ENCODE results near the gene LENG8. TPM values are rescaled to one million over a fixed set of nuclear protein-coding genes. Genes with fewer than 3 reads are reported as not detected.

LENG8 gene
- total RNA-seq, 1 experiment from 2014 or later: 196 TPM

- TF ChIP-seq YY1 (IDR thresholded peaks at IDR 0.05; ENCODE audit: extremely low read depth, insufficient replicate concordance, low read depth, low read length) (no peak), EZH2phosphoT487 (IDR thresholded peaks at IDR 0.05; ENCODE audit: borderline replicate concordance) (no peak), ELF1 (IDR thresholded peaks at IDR 0.05; ENCODE audit: borderline replicate concordance, low read depth) (no peak), CBX3 (IDR thresholded peaks at IDR 0.05; ENCODE audit: low read depth) (no peak), ATF3 (IDR thresholded peaks at IDR 0.05) (no peak), ZFX (IDR thresholded peaks at IDR 0.05) (no peak), POLR2AphosphoS5 (IDR thresholded peaks at IDR 0.05; ENCODE audit: low read depth, low read length) (no peak), FOSL1 (IDR thresholded peaks at IDR 0.05; ENCODE audit: low read depth) (no peak)
These were observed 48.1 kb upstream of the LENG8 start (continued) for GRCh38 chr19:54400913-54401312.

DNA sequence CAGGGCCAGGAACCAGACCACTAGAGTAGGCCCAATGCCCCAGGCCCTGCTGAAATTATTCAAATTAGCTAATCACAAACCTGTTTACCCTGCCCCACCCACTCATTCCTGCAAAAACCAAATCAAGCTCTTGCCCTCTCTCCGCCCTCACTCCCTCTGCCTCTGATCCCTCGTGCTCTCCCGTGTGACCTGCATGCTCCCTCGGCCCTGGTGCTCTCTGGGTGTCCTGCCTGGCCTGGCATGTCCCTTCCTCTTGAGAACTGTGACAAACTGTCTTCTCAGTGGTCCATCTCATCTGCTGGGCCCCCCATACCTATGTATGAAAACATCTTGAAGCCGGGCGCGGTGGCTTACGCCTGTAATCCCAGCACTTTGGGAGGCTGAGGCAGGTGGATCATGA is 45.9 kb upstream of the LENG8 start:
- Histone ChIP-seq H3K4me1 (ENCODE audit: control insufficient read depth in 1 of 2, insufficient read depth in 2 of 2, low read length in 2 of 2) (no peaks in the 10 kb centered on the region), H2AFZ (ENCODE audit: low read depth, low read length, poor library complexity, severe bottlenecking) (no peak overlapping the region), H3K9me2 (ENCODE audit: insufficient read depth) (no peaks in the 10 kb centered on the region), H3K4me3 (replicated peaks in 1 of 2; ENCODE audit: low read depth in 1 of 2, low read length in 2 of 2) (no peak overlapping the region), H3K36me3 (ENCODE audit: control insufficient read depth in 1 of 2, insufficient read depth in 2 of 2, low read length in 2 of 2) (no peaks in the 10 kb centered on the region), H3K4me2 (ENCODE audit: low read length) (no peak overlapping the region), H4K20me1 (ENCODE audit: insufficient read depth) (no peaks in the 10 kb centered on the region), H3K27ac (ENCODE audit: low read depth, low read length) (no peak overlapping the region), H3K27me3 (ENCODE audit: insufficient read depth, low read length) (no peaks in the 10 kb centered on the region), H3K79me2 (ENCODE audit: insufficient read depth, low read length) (no peaks in the 10 kb centered on the region), H3K9me3 (ENCODE audit: control insufficient read depth in 1 of 2, insufficient read depth in 1 of 2, low read depth in 1 of 2, low read length in 2 of 2) (no peaks in the 10 kb centered on the region), H3K9ac (ENCODE audit: low read length) (no peak overlapping the region)
- ChIA-PET RAD21 (ENCODE audit: low non-redundant PET in 1 of 2, low total read pairs in 2 of 2, uncharacterized antibody in 2 of 2, unreplicated experiment in 2 of 2) (no interaction called here), POLR2A (no interaction called here), CTCF (interaction anchor here (1.2 to 1.3 kb wide), 2 partner anchors 11 to 12 kb away, joined by 3 read pairs; no protein-coding TSS in a partner anchor)
- TF ChIP-seq ELF1 (IDR thresholded peaks at IDR 0.05; ENCODE audit: borderline replicate concordance, low read depth) (no peak), SRF (IDR thresholded peaks at IDR 0.05; ENCODE audit: low read depth) (no peak), FOSL1 (IDR thresholded peaks at IDR 0.05; ENCODE audit: low read depth) (no peak), EGR1 (IDR thresholded peaks at IDR 0.05; ENCODE audit: low read depth) (no peak), JUND (IDR thresholded peaks at IDR 0.05) (no peak), SIN3A (IDR thresholded peaks at IDR 0.05; ENCODE audit: low read depth) (no peak), ZNF274 (IDR thresholded peaks at IDR 0.05; ENCODE audit: low read depth, low read length) (no peak), CEBPB (IDR thresholded peaks at IDR 0.05; ENCODE audit: low read depth) (no peak), EZH2 (IDR thresholded peaks at IDR 0.05) (no peak), MAX (IDR thresholded peaks at IDR 0.05) (no peak), EZH2phosphoT487 (IDR thresholded peaks at IDR 0.05; ENCODE audit: borderline replicate concordance) (no peak)
- DNase-seq (ENCODE audit: low read depth, low spot score) (no peak), ATAC-seq (no peak)
- intact Hi-C loops (cut with micrococcal nuclease): no loop called here
- no TSS peak for BruUV-seq (replicated peaks)

Measured in HCT116 (cell line).